SK-N-DZ (cell line): ENCODE data around the gene PRMT7.
A peak's percentile ranks its signal among the peaks of the same experiment; 100 is the strongest.

ENCODE experiments used
- DNase-seq: peaks from one replicate; pipeline ENCODE4 v3.0.0-alpha.2; 2015; ENCODE audit warnings: low spot score

PRMT7 gene

DNA sequence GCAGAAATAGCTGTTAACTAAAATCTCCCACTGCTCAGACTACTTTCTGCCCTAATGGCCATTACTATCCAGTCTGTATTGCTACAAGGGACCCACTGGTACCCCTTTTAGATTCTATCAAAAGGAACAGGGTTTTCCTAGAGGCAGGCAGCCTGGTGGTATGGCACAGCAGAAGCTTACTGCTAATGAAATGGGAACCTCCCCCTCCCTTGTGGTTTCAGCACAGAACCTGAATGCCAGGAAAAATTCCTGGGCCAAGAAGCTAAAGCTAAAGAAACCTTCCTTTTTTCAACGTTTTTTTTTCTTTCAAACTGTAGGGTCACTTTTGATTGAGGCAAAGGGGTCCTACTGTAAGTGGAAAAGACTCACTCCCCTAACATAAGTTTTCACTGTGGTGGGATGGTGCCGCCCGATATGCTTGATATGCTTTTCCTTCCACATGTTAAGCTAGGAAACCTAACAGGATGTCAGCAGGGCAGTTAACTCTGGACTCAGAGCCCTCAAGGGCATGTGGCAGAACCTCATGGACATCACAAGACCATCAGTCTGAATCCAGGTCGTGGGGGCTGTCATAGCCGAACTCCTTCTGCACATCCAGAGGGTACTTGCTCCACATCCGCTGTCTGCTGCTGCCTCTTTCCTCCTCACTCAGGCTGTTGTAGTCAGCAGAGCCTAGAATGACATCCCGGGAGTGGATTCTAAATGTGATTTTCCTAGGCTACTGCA lies 9.9 kb upstream of the PRMT7 start:
- DNase-seq = no peak

DNA sequence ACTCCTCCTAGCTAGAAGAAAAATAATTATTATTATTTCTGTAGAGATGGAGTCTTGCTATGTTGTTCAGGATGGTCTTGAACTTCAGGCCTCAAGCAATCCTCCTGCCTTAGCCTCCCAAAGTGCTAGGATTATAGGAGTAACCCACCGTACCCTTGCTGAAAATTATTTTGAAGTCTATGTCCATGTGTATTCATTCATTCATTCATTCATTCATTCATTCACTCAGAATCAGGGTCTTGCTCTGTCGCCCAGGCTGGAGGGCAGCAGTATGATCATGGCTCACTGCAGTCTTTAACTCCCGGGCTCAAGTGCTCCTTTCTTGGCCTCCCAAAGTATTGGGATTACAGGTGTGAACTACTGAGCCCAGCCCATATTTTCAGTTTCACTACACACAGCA lies 4.2 kb upstream of the PRMT7 start:
- no peak for DNase-seq

DNA sequence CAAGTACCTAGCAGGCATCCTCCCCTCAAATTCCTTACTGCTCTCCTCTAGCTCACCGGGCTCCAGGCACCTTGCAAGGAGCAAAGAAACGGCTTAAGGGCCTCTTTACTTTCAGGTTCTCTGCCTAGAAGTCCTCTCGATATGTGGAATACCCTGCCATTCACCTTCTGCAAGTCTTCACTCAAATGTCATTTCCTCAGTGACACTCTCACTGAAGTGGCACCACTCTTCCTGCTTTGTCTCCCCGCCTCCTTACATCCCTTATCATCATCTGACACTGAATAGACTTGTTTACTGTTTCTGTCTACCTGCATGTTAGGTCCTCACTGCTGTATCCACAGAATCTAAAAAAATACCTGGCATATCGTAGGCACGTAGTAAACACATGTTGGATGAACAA lies 1.0 kb upstream of the PRMT7 start:
- DNase-seq = no peak

DNA sequence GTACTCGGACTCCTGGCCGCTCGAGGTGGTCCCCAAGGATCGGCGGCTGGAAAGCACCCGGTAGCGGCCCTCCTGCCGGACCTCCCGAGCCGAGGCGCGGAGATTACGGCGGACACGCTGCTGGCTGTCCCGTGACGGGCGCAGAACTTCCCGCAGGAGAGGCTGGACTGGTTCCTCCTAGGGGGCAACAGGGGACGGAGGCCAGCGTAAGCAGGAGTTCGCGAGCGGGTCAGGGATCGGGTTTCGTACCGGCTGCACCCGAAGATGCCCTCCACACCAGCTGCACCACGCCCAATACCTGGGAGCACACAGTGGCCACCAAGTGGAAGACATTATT lies 414 bp upstream of the PRMT7 start:
- DNase-seq = no peak

DNA sequence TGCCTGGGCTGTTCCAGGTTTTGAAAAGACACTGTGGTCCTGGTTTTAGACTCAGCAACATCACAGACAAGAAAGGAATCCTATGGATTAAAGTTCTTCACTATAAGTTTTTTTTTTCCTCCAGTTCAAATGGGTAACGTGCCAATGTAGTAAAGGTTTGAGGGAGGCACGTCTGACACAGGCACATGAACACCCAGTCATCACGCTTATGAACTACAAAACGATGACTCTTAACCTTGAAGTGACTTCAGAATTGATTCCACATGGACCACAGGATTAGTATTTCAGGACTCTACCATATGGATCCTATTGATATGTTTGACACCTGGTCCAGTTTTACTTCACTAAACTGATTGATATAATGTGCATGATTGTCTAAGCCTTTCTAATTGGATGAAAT lies 2.3 kb downstream of the PRMT7 start:
- no peak for DNase-seq

DNA sequence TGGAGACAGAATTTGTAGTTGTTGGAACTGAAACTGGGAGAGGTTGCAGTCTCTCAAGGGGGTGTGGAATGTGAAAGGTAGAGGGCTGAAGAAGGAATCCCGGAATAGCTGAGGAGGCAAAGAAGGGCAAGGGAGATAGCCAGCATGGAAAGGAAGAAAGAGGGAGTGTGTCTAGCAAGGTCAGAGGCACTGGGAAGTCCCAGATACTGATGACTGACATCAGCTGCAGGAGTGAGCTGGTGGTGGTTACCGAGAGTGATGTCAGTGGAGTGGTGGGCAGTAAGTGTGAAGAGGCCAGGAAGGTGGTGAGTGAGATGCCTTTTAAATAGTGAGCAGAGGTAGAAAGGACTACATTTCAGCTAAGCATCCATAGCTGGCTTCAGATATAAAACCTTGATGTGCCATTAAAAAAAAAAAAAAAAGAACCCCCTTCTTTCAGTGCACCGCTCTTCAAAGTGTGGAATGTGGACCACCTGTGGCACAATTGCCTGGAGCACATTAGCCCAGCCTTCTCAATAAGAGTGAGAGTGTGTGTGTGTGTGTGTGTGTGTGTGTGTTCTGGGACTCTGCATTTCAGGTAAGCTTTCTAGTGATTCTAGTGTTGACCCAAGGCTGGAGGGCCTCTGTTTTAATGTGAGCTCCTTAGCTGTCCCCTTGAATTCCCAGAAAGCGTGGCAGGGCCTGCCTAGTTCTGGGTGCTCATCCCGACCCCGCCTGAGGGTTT lies 8.5 kb downstream of the PRMT7 start:
- DNase-seq = no peak

DNA sequence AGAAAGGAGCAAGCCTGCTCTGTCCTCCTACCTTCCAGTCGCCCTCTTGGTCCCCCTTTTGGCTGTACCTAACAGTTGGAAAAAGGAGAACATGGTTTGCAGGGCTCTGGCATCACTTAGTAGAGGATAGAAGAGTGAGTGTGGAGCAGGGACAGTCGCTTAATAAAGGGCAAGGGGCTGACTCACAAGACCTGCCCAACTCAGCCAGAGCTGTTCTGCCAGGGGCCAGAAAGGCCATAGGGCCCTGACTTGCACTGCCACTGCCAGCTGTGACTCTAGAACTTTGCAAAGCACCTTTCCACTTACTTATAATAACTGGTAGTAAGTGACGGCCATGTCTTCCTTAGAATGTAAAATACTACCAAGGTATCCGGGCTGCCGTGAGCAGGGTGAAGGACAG lies 13.5 kb downstream of the PRMT7 start:
- DNase-seq = no peak

DNA sequence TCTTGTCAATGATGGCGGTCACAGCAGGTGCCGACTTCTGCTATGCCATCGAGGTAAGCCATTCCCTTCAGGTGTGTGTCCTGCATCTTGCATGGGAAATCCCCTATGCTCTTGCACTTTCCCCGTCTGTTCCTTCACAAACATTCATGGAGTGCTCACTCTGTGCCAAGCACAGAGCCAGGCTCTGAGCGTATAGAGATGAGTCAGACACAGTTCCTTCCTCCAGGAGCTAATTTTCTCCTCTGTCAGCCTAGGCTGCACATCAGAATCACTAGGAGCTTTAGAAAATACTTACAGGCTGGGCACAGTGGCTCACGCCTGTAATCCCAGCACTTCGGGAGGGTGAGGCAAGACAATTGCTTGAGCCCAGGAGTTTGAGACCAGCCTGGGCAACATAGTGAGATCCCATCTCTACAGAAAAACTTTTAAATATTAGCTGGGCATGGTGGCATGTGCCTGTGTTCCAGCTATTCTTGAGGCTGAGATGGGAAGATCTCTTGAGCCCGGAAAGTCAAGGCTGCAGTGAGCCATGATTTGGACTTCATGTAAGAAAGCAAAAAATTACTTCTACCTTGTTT lies 14.1 kb downstream of the PRMT7 start:
- no peak for DNase-seq

DNA sequence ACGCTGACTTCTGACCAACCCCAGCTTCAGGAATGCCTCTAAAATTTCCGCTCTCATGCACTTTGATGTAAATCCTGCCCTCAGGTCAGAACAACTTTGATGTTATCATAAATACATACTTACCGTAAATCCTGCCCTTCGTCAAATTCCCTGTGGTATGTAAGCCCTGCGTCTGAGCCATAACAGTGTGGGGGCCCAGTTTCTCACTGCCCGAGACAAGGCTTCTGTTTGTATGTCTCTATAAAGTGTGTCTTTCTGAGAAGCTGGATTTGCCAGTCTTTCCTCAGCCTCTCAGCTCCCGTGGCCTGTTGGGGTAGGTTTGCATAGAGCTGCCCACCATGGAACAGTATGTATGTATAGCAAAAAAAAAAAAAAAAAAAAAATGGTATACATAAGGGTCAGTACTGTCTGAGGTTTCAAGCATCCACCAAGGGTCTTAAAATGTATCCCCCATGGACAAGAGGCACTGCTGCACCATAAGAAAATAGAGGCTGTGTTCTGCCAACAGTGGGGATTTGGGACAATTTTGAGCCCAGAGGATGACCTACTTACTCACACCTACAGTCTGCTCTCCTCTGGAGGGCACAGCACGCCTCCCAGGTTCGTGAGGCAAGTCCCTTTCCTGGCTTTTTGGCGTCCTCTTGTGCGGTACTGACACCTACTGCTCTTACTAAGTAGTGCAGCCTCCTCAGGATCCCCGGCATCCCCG lies 17.5 kb downstream of the PRMT7 start:
- peak; percentile 76 for DNase-seq

DNA sequence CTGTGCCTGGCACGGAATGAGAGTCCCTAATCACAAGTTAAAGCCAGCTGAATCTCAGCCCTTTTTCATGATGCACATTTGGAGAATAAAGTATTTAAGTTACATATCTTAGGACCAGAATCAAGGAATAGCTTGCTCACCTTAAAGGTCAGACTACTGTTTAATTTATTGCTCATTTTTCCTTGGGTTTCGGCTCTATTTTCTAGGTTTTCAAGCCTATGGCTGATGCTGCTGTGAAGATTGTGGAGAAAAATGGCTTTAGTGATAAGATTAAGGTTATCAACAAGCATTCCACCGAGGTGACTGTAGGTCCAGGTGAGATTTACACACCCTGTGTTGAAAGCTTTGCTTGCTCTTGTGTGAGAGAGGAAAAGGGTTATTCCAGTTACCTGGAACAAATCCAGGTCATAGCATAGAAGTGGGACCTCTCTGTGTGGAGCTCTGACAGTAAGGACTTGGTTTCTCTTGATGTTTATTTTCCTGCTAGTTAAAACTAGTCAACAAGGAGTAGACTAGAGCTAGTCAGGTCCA lies 18.1 kb downstream of the PRMT7 start:
- no peak for DNase-seq

DNA sequence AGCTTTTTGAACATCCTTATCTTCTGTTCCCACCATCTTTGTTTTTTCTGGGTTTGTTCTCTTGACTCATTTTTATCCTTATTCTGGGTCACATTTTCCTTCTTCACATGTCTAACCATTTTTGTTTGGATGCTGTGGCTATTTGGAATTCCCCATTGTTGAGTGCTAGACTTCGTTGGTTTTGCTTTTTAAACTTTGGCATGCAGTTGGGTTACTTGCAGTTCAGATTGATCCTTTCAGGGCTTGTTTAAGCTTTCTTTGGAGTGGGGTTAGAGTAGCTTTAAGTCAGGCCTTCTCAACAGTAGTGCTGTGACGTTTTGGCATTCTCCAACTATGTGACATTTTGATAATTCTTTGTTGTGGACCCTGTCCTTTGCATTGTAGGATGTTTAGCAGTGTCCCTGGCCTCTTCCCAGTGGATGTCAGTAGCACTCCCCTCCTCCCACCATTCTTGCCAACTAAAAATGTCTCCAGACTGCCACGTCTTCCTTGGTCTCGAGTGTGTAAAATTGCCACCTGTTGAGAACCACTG lies 21.1 kb downstream of the PRMT7 start:
- no peak for DNase-seq

DNA sequence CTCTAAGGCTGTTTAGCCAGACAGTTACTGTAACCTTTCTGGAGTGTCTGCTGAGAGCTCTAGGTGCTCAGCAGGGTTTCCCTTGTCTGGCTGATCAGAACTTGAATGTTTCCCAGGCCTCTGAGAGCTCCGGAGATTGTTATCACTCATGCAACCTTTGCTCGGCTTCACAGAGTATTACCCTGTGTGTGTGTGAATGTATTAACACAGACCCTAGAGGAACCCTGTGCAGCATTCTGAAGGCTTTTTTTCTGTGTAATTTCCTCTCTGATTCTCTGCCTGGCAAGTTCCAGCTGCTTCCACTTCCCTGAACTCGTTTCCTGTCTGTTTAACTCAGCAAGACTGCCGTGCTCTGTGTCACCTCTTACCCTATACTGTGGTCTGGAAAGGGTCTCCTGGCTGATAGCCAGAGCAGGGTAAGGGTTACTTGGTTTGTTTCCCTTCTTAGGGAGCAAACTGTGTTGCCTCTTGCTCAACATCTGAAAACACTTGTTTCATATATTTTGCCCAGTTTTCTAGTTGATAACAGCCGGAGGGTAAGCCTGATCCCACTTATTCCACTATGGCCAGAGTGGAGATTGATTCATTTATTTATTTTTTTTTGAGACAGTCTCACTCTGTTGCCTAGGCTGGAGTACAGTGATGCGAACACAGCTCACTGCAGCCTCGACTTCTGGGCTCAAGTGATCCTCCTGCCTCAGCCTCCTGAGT lies 21.7 kb downstream of the PRMT7 start:
- DNase-seq = peak; percentile 68

DNA sequence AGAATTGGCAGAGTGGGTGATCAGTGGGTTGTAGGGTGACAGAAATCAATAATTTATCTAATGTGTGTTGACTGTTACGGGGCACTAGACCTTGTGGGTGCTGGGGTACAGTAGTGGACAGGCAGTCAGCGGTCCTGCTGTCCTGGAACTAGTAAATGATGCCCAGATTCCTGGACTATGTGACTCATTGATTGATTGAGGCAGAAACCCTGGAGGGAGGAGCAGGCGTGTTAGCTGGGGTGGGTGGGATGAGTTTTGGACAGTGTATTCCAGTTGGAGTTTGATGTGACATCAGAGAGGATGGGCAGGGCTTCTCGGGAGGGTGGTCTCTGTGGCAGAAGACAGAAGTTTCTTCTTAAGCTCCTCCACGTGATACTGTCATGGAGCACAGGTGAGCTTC lies 24.4 kb downstream of the PRMT7 start:
- DNase-seq = no peak

DNA sequence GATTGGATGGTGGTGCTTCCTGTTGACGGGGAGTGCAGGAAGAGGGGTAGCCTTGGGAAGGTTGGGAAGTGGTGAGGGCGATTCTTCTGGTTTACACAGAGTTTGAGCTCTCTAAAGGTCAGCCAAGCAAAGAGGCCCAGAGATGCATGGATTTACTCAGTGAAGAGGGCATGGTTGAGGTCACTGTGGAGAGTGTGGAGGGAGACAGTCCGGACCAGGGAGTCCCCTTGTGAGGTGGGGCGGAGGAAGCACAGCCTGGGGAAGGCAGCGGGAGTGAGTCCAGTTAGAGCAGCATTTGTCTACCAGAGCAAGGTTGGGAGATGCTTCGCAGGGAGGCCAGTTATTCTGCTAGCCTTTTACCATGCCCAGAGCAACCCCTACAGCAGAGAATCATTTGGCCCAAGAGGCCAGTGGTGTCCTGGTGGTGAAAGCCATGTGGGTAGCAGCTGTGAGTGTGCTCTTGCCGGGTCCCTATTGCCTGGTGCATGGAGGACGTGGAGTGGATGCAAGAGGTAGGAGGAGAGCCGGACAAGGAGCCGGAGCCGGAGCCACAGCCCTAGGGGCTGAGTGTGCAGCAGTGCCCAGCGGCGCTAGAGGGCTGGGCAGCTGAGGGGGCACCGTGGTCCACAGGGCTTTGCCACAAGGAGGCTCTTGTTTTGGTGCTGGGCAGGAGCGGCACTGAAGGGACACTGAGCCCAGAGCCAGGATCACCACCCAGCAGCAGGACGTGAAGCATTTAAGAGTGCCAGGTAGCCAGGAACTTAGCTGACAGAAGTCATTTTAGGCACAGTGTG lies 27.7 kb downstream of the PRMT7 start:
- no peak for DNase-seq

DNA sequence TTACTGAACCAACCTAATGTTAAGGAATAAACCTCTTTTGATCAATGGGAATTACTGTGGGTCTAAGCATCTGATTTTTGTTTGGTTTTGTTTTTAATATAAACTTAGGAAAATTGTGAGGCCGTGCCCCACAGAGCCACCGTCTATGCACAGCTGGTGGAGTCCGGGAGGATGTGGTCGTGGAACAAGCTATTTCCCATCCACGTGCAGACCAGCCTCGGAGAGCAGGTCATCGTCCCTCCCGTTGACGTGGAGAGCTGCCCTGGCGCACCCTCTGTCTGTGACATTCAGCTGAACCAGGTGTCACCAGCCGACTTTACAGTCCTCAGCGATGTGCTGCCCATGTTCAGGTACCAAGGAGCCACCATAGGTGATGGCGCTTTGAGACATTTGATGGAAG lies 28.4 kb downstream of the PRMT7 start:
- DNase-seq = no peak

DNA sequence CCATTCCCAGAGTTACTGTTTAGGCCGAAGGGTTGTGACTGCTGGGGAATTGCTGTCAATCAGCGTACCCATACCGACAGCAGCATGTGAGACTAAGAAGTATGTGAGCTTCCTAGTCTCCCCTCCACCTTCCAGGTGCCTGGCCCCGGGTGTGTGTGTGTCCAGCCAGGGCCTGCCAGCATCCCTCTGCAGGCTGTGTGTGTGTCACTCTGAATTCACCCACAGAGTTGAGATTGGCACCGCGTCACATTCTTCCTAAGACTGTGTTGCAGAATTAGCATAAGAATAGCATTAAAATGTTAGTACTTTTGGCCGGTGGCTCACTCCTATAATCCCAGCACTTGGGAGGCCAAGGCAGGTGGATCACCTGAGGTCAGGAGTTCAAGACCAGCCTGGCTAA lies 31.8 kb downstream of the PRMT7 start:
- DNase-seq = no peak

DNA sequence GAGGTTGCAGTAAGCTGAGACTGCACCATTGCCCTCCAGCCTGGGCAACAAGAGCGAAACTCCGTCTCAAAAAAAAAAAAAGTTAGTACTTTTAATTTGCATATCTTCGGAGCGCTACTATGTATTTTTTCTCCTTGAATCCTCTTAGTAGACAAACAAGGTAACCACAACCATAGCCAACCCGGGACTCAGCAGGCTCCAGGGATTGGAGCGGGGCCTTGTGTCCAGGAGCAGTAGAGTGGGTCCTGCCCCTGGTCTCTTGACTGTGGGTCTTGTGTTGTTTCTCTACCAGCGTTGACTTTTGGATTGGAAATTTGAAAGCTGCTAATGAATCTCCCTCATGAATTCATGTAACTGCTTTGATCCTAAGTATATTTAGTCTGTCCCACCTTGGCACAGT lies 32.3 kb downstream of the PRMT7 start:
- no peak for DNase-seq

DNA sequence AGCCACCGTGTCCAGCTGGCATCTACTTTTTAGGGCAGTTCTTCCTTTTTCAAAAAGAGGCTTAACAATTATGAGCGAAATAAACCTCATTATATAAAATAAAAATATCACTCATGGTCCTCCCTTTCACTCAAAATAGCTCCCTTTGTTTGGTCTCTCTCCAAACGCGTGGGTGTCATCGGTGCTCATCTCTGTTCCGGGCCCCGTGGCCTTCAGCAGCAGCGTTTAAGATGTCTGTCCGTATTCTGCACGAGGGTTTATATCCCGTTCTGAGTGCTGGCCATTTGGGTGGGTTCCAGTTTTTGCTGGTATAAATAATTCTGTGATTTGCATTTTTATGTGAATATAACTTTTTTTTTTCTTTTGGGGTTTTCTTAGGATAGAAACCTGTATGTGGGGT lies 33.4 kb downstream of the PRMT7 start:
- DNase-seq = no peak

DNA sequence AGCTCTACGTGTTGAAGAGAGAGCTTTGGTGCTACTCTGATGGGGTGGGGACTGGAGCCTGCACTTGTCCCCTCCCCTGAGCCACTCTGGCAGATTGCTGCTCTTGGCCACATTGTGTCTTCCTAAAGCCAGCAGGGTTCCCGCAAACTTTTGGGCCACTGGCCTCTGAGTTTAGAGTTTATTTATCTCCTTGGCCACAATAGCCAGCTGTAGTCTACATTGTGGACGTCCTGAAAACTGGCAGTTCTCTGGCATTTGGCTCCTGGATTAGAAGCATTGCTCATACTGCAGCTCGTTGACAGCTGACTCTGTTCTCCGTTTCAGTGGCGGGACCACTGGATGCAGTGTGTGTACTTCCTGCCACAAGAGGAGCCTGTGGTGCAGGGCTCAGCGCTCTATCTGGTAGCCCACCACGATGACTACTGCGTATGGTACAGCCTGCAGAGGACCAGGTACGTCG lies 34.6 kb downstream of the PRMT7 start:
- DNase-seq = no peak

DNA sequence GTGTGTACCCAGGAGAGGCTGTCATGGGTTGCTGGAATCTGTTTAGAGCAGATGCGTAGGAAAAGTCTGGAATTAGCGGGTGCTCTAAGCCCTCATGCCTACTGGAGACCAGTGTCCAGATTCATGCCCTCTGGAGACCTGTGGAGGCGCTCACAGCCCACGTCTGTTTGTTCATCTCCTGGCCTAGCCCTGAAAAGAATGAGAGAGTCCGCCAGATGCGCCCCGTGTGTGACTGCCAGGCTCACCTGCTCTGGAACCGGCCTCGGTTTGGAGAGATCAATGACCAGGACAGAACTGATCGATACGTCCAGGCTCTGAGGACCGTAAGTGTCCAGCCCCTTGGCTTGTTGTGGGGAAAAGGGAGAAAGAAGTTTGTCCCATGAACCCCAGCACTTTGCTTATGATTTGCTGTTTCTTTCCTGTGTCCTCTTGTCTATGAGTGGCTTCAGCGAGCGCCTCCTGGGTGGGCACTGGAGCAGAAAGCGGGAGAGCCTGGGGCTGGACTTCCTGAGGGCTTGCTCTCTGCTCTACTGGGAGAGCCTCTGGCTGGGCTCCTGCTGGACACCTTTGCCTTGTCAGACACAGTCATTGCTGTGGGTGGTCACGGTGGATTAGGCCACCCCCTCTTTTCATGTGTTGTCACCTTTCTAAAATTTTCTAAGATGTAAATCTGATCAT lies 35.3 kb downstream of the PRMT7 start:
- no peak for DNase-seq
